HCT116 (cell line): ENCODE measurements around the gene FSIP2.

ENCODE experiments used
- EZH2 ChIP-seq: fragments of 200-600 bp; sonication (generic); IDR thresholded peaks from 2 replicates; pipeline ENCODE4 v1.6.1; 2017; ENCODE audit warnings: antibody characterized with exemption, mixed run types
- EZH2phosphoT487 ChIP-seq: fragments of 200-600 bp; IDR thresholded peaks from 2 replicates; pipeline ENCODE4 v1.6.1; 2018; ENCODE audit warnings: antibody characterized with exemption, borderline replicate concordance
- JUND ChIP-seq: IDR thresholded peaks from 2 replicates; pipeline ENCODE4 v1.6.1; 2012
- REST ChIP-seq: IDR thresholded peaks from 2 replicates; pipeline ENCODE4 v1.6.1; 2012; ENCODE audit warnings: low read depth

DNA sequence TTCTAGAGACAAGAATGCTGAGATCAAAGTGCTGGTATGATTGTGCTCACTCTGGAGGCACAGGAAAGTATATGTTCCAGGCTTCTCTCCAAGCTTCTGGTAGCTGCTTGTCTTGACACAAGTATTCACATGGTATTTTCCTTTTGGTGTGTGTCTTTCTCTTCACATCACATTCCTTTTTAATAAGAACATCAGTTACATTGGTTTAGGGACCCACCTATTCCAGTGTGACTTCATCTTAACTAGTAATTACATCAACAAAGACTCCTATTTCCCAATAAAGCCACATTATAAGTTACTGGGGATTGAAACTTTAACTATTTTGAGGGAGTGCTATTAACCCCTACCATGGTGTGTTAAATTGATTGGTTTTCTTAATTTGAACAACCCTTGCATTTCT is 119.1 kb downstream of the FSIP2 start:
- TF ChIP-seq EZH2 (no peak), REST (no peak), JUND (no peak), EZH2phosphoT487 (no peak)
